ENCODE data around the gene RBM20.

GRCh38 chr10:110638319-110638718 is 5.8 kb upstream of the RBM20 start:
- TF ChIP-seq CTCF (conservative IDR thresholded peaks at IDR 0.05; ENCODE audit: low read depth in 2 of 2) (no peak), POLR2AphosphoS5 (IDR thresholded peaks at IDR 0.05; ENCODE audit: low read depth) (no peak), EZH2phosphoT487 (IDR thresholded peaks at IDR 0.05; ENCODE audit: unreplicated experiment) (no peak), NANOG (IDR thresholded peaks at IDR 0.05; ENCODE audit: borderline replicate concordance) (no peak), JUNB (IDR thresholded peaks at IDR 0.05; ENCODE audit: unreplicated experiment) (no peak), EZH2 (IDR thresholded peaks at IDR 0.05; ENCODE audit: low read depth, unreplicated experiment) (no peak), CREB1 (CRISPR knock-in tag; IDR thresholded peaks at IDR 0.05; ENCODE audit: low read depth) (no peak)

Data from GM23338 (cell line).